Putamen (tissue), 1 donor: ENCODE measurements around the gene DCBLD2.

Experiments used
- DNase-seq: peaks from one replicate; pipeline ENCODE4 v3.0.0-alpha.2; 2016; ENCODE audit warnings: low spot score

The DCBLD2 gene

DNA sequence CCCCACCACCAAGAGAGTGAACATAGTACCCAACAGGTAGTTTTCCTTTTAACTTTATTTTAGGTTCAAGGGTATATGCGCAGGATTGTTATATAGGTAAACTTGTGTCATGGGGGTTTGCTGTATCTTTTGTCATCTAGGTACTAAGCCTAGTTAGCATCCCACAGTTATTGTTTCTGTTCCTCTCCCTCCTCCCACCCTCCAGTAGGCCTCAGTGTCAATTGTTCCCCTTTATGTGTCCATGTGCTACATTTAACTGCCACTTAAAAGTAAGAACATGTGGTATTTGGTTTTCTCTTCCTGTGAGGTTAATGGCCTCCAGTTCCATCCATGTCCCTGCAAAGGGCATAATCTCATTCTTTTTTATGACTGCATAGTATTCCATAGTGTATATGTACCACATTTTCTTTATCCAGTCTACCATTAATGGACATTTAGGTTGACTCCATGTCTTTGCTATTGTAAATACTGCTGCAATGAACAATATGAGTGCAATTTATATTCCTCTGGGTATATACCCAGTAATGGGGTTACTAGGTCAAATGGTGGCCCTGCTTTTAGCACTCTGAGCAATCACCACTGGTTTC is 72.2 kb downstream of the DCBLD2 start:
- DNase-seq, result no peak

DNA sequence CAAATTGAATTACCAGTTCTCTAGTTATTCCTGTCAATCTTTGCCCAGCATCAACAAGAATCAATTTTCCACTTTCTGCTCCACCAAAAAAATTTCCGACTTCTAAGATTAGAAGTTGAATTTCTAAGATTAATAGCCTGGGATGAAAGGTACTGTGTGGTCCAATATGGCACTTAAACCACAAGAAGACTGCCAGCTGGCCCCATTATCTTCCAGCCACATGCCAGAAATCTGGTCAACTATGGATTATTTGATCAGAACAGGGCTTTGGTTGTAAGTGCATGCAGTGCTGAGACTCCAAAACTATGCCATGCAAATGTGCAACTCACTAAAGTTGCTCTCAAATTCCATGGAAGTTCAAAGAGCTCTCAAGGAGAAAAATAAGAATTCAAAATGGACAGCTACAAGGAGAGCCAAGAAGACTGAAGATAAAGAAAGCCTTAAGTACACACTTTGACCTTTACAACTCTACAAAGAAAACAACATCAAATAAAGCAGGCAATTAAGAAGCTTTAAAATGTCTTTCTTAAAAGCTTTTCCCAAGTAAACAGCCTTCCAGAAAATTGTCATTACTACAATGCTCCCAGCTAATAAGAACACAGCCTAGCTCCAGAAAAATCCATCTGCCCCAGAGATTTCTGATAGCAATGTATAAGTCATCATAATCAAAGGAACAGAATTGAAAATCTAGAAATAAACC is 74.1 kb downstream of the DCBLD2 start:
- no peak for DNase-seq

DNA sequence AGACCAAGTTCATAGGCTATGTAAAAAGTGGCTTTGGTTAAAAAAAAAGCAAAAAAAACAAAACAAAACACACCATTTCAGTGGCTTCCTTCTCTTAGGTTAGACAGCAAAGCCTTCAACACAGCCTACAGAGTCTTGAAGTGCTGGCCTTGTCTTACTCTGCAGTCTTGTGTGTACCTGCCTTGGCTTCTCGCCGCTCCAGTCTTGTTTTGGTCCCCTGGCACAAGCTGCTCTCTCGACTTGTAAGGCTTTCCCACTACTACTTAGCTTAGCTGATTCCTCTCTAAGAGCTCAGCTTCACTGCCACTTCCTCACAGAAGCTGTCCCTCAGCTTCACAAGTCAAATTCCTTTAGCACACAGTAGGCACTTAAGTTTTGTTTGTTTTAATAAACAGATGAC is 75.4 kb downstream of the DCBLD2 start:
- DNase-seq, result no peak

DNA sequence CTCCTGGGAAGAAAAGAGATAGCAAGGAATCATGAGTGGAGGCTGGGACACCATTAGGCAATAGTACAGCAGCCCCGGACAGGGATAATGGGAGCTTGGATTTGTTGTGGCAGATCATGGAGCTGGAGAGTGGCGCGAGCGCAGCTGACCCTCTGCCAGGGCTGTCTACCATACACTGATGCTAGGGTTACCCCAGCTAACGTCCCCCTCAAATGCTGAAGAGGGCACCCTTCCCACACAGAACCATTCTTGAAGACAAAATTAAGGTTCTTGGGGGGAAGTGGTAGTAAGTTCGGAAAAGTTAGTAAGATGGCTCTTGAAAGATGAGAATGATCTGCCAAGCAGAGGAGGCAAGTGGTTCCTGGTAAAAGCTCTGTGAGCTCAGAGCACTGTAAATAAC is 77.2 kb downstream of the DCBLD2 start:
- DNase-seq, result no peak

DNA sequence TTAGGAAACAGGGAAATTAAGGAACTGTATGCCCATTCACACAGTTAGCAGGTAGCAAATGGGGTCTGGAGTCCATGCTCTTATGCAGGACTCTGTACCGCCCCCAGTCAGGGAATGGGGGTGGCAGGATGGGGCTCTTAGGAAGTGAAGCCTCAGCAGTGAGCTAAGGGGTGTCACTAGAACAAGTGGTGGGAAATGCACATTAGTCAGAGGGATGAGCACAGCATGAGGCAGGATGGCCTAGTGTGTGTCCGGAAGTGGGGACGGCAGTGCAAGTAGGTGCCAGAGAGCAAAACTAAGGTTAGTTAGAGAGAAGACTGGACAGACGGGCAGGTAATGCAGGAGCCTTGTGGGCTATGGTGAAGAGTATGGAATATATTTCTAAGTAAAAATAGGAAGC is 77.7 kb downstream of the DCBLD2 start:
- DNase-seq, result no peak

DNA sequence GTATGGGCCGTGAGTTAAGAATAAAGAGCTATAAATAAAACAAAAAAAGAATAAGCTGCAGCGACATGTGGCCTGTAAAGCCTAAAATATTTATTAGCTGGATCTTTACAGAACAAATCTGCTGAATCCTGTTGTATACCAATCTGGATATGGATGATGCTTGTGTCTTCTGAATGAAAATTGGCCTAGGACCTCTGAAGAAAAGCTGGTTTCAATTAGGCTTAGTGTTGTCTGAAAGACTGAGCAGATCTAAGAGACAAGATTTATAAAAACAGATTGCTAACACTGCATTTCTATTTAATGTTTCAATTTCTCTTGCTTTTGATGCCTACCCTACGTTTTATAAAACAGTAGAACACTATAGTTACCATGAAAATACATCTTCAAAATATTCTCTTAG is 80.4 kb downstream of the DCBLD2 start:
- no peak for DNase-seq

DNA sequence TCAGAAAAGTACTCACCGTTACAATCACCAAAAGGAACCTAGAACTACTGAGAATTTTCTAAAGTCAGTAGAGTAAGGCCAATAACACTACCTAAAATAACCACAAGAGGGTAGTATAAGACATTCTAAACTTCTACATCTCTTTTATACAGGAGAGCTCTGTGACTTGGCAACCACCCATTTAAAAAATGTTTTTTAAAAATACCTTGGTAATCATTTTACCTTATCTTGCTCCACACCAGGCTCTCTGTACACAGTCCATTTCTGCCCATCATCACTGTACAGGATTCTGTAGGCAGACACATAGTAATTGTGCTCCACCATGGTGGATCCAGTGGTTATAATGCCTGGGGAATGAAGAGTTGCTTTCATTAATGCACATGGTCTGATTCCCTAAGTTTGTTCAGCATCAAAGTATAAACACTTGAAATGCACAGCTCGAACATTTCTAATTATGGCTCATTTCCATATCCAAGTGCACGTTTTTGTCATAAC is 83.9 kb downstream of the DCBLD2 start:
- peak; percentile 40 for DNase-seq

DNA sequence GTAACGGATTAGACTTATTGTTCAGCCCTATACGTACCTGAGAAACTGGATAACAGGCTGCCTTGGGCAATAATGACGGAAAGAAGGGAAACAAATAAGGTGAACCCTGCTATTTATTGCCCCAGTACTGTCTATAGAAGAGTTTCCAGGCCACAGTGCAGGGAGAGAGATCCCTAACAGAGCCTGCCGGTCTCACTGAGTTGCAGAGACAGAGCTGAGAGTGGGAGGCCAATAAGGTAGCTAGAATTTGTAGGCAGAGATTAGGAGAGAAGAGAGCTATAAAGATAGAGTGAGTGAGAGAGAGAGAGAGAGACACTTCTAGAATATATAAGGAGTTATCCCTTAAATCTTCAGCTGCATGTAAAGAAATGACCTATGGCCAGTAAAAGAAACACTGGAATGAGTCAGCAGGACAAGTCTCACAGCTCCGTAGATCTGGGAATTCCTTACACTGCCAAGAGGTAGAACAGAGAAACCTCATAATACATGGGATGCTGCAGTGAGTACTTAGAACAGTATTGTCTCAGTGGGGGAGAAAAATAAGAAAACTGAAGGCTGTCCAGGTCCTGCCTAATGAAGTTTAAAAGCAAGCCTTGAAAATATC is 86.6 kb downstream of the DCBLD2 start:
- DNase-seq, result no peak

DNA sequence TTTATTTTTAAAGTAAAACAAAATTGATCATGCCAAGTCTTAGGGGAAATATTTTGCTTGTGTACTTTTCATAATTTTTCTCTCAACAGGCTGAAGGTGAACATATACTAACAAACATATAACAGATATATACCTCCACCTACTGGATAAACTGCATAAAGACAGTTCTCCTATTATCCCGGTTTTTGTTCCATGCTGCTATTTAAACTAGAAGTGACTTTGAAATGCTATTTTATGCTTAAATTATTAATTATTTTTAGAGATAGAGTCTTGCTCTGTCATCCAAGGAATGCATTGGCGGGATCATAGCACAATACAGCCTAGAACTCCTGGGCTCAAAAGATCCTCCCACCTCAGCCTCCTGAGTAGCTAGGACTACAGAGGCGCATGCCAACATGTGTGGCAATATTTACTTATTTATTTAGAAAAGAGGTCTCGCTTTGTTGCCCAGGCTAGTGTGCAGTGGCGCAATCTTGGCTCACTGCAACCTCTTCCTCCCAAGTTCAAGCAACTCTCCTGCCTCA is 88.6 kb downstream of the DCBLD2 start:
- peak; percentile 41 for DNase-seq

DNA sequence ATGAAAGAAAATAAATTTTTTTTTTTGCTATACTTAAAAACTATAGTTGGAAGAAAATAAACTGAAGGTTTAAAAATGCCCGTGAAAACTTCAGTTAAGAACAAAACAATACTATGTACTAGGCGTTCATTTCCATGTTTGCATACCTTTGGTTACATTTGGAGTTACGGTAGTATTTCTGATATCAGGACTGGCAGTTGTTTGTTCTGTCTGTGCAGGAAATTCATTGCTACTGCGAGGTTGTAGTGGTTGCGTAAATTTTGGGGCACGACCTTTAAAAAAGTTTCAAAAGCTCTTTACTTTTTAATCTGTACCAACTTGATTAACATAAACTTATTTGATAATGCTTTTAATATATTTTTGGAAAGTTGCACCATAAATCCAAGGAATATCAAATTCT is 90.4 kb downstream of the DCBLD2 start:
- DNase-seq, result no peak

DNA sequence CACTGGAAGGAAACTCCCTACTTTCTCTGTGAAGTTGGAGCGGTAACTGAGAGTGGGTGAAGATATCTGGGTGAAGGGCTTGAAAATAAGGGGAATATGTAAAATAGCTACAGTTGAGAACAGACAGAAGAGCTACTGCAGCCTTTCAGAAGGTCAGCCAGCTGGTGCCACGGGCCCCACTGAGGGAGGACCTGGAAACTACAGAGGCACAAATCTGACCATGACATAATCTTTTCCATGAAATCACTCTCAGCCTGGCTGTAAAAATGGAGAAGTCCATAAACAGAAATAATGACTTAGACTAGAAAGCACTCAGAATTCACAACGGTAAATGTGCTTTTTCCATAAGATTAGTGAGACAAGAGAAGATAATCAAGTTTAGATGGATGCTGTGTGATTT is 91.9 kb downstream of the DCBLD2 start:
- no peak for DNase-seq

DNA sequence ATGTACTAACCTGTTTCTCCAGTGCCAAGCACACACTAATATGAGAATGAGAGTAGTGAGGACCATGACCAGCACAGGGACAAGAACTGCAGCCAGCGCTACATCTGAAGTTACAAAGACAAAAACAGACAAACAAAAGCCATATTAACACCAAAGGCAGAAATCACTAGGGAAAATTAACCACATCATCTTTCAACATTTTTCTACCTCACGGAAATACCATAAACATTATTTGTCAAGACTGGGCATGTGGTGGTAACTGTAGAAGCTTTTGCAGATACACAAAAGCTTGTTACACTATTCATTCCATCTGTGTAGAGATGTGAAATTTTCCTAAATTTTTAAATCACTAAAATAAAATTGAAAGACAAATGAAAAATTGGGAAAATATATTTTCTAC is 93.4 kb downstream of the DCBLD2 start:
- no peak for DNase-seq

DNA sequence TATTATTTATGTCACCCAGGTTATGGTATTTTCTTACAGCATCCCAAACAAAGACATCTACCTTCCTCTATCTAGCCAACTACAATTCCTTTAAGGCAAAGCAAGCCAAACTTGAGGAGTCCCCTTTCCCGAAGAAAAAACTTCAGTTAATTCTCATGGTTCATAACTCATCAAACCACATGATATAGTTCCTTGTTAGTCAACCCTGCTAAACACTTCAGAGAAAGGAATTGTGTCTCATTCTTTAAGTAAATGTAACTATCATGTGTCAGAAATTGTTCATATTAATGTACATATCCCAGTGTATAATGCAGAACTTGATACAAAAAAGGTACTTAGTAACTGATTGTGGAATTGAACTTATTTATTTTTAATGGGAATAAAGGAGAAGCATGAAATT is 93.9 kb downstream of the DCBLD2 start:
- DNase-seq, result no peak

DNA sequence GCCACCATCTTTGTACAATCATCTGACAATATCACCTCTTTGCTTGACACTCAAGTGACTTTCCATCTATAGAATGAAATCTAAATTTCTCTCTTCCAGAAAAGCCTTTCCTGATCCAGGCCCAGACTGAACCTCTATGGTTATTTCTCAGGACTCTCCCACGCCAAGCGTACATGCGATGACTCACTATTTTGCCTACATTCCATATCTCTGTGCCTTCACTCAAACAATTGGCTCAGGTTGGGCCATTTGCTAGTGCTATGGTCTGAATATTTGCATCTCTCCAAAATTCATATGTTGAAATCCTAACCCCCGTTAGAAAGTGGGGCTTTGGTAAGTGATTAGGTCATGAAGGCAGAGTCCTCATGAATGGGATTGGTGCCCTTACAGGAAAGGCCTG is 94.5 kb downstream of the DCBLD2 start:
- DNase-seq, result no peak

DNA sequence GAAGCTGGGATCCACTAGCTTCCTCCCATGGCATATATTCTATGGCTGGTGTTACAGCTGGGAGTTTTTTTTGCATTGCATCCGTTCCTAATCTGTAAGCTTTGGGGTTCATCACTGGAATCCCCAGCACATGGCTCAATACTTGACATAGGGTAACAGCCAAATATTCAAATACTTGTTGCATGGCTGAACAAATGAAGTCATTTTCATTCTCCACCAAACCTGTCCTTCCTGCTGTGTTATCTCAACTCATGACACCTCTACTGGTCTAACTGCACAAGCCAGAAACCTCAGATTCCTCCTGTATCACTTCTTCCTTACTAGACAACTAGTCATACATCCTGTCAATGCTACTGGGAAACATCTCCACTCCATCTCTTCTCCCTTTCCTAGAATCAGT is 95.0 kb downstream of the DCBLD2 start:
- DNase-seq, result no peak

DNA sequence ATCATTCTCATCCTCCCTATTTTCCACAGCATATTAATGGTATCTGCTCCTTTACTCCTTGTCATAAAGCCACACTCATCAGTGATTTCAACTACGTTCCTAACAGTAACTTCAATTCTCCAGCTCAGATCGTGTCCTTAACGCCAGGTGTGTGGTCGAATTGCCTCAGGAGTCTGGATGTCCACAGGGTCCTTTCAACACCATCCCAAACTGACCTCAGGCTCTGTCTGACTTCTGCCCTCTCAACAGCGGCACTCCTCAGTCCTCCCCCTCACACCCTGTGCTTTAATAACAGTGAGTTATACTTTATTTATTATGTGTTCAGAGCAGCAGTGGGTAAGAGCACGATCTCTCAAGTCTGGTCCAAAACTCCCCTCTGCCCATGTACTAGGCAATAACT is 95.9 kb downstream of the DCBLD2 start:
- no peak for DNase-seq

DNA sequence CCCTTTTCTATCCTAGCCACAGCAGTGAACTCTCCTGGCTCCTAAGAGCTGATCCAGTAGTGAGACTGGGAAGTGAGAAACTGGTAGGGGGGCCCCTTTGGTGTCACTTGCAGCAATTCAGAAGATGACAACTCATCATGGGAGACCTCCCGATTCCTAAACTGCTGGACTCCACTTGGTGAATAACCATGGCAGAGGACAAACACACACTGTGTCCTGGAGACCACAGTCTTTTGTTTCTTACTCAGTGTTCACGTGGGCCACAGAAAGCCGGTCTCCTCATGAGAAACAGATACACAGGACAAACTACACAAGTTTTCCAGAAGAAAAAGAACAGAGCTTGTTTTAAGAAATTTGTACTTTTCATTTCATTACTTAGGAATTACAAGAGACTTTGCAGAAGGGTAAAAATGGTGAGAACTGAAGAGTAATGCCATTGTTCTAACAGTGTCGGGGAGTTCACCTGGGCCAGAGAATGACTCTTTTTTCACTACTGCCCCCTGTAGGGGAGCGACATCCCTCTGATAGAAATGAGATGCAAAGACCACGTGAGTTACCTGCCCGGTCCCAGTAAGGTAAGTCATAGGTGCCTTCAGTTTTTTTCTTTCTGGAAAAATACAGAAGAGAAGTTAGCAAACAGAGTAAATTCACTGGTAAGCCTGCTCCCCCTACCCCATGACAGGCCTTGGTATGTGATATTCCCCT is 100.3 kb downstream of the DCBLD2 start:
- no peak for DNase-seq

DNA sequence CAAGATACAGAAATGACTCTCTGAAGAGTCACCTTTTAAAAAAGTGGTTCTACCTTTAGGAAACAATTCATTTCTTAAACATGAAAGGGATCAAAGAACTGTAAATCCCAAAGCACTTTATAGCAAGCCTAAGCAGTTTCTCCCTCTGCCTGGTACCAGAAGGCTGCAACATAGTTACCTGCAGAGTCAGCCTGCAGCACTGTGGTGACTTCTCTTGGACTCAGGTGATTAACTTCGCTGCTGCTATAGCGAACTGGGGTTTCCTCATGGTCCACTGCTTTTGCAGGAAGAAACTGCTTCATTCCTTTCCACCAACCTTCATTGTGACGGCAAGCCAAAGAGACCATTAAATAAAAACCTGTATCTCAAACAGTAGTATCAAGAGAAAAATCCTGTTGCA is 101.1 kb downstream of the DCBLD2 start:
- DNase-seq, result no peak

DNA sequence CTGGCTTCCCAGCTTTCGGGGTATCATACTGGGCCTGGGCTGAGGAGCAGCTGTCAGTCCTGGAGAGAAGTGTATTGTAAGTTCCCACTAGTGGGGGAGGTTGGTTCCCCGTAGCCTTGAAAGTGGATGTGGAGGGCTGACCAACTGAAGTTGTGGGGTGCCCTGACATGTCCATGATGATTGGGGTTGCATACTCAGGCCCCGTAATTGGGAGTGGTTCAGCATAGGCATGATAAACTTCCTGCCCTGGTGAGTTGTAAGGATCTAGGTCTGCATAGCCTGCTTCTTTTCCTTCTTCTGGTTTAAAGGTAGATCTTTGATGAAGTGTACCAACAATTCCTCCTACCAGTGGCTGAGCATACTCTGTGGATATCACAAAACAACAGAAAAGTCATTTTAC is 102.0 kb downstream of the DCBLD2 start:
- no peak for DNase-seq

DNA sequence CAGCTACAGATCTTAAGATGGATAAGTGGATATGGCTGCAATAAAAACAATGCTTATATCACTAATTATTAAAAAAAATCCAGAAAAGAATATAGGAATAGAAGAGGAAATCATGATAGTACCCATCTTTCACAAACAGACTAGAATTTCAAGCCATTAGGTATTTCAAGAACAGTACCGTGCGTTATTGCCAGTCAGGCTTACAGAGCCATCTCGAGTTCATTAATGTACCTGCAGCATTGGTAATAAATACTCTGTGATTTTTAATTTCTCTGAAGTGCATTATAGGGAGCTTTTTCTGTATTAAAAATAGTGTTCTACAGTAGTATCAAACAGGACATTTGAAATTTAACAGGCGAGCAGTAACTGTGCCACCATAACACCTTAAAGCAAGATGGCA is 102.7 kb downstream of the DCBLD2 start:
- DNase-seq, result no peak

DNA sequence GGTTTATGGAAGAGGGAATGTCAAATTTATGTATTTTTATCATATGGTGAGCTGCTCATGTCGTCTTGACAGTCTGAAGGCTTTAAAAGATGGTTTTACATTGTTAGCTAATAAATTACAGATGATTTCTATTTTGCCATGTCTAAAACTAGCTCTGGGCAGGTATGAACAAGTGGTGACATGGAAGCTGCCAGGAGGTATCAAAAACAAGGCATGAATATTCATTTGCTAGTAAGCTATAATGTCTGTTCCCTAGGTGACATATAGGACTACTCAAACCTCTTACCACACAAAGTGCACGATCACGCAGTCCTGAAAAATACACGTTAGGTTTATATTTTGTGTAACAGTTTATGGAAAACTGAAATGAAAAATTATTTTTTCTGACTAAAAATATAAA is 103.6 kb downstream of the DCBLD2 start:
- no peak for DNase-seq

DNA sequence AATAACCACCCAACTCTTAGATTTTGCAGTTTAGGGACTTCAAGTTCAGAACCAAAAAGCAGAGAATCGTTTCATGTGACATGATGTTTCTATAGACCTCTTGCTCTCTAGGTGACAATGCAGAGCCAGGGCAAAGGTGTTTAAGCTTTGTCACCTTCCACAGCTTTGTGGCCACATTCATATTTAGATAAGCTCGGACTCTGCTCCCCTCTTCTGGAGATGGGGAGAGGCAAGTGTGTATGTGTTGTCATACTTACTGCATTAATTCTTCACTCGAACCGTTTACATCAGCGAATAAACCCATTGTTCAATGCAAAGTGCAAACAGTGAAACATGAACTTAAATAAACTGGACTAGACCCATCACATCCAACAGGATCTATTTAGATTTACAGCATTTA is 105.2 kb downstream of the DCBLD2 start:
- no peak for DNase-seq

DNA sequence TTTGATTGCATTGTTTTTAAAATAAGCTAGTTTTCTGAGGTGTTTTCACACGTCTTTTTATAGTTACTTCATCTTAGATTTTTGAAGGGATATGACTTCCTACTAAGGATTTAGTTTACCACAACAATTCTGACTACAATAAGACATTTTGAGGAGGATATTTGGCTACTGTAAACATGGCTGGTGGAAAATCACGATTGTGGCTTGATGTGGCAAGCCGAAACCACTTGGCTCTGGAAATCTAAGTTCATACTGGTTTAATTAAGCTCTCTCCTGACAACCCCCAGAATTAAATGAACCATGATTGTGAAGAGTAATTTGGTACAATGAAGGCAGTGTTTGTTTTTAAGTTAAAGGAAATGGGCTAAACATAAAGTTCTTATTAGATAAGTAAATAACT is 107.5 kb downstream of the DCBLD2 start:
- no peak for DNase-seq
